ENCODE results near the gene OXSR1.

Gene OXSR1

DNA sequence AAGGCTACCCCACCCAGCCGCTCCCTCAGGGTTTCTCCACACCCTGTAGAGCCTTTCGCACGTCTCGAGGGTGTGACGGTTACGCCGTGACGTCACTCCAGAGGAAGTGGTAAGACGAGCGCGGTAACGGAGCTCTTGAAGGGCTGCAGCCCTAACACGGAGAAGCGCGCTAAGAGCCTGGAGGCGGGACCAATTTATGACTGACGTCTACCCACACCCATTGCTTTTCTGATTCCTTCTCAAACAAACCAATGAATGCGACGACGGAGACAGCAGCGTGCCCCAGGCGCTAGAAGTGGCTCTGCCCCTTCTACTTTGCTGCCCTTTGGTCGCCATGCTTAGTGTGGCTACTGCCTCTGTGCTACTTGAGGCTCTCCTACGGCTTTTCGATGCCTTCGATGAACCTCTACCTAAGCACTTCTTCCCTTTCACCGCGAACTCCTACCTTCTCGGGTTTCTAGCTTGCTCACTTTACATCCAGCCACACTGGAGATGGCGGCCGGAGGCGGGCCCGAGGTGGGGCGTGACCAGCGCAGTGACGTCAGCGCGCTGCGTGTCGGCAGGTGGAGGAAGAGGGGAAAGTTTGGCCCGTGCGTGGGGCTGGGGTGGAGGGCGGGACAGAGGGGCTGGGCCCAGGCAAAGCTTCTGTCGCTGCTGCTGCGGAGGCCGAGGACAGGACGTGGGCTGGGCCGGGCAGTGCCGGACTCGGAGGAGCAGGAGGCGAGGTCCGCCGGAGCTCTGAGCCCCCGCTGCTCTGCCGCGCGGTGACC lies at the start of gene OXSR1:
Gene OXSR1, plus strand, starts transcription at position 586 of the 770 bp plus-strand sequence. CDS start 340 bp downstream, outside the sequence.
- H3K4me3 ChIP-seq (replicated peaks; ENCODE audit: low read depth, low read length) = peak within 1 kb of the TSS; percentile 89
- H3K36me3 ChIP-seq (ENCODE audit: control insufficient read depth, insufficient read depth, low read length) = no peaks in the 10 kb centered on the region
- no peaks in the 10 kb centered on the region for H3K27me3 ChIP-seq (replicated peaks; ENCODE audit: control insufficient read depth, insufficient read depth, low read length)
- TF ChIP-seq, protein P1, sequence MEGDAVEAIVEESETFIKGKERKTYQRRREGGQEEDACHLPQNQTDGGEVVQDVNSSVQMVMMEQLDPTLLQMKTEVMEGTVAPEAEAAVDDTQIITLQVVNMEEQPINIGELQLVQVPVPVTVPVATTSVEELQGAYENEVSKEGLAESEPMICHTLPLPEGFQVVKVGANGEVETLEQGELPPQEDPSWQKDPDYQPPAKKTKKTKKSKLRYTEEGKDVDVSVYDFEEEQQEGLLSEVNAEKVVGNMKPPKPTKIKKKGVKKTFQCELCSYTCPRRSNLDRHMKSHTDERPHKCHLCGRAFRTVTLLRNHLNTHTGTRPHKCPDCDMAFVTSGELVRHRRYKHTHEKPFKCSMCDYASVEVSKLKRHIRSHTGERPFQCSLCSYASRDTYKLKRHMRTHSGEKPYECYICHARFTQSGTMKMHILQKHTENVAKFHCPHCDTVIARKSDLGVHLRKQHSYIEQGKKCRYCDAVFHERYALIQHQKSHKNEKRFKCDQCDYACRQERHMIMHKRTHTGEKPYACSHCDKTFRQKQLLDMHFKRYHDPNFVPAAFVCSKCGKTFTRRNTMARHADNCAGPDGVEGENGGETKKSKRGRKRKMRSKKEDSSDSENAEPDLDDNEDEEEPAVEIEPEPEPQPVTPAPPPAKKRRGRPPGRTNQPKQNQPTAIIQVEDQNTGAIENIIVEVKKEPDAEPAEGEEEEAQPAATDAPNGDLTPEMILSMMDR (IDR thresholded peaks at IDR 0.05; ENCODE audit: insufficient read depth, low read length, poor library complexity, severe bottlenecking) = no peak
- peak; percentile 97 for DNase-seq (ENCODE audit: extremely low read depth, insufficient read length)

DNA sequence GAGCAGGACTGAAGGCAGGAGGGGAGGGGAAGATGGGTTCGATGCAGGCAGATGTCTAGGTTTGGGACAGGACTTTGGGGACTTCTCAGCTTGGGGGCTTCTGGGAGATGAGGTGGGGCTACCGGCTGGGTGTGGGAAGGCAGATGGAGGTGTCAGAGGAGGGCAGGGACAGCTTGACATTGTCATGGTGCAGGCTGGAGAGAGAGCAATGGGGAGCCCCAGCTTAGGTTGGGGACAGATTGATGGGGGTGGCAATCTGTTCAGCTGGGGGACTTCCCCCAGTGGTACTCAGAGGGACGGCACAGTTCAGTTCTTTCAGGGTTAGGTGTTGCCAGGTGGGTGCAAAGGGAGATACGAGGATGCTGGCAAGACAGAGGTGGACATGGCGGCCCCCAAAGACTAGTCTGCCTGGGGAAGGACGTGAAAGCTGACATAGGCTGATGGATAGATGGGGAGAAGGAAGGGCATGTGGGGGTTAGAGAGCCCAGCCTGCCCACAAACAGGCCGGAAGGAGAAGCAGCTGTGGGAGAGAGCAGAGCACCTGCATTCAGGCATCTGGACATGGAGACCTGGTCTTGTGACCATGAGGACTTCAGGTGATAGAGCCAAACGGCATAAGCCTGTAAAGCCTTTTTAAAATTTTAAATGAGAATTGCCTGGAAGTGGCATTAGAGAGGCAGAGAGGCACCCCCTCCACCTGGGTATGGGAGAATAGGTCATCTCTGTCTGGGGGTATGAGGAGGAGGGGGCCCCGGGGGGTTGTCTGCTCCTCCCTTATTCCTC lies 49.5 kb upstream of the OXSR1 start:
- no peak for DNase-seq (ENCODE audit: extremely low read depth, insufficient read length)
- Histone ChIP-seq H3K27me3 (replicated peaks; ENCODE audit: control insufficient read depth, insufficient read depth, low read length) (no peaks in the 10 kb centered on the region; the same call in 1 of the 2 replicates), H3K36me3 (ENCODE audit: control insufficient read depth, insufficient read depth, low read length) (peaks cover 3% of the 10 kb centered on the region), H3K4me3 (replicated peaks; ENCODE audit: low read depth, low read length) (no peak overlapping the region)
- TF ChIP-seq, protein P1 (IDR thresholded peaks at IDR 0.05; ENCODE audit: insufficient read depth, low read length, poor library complexity, severe bottlenecking) = no peak

DNA sequence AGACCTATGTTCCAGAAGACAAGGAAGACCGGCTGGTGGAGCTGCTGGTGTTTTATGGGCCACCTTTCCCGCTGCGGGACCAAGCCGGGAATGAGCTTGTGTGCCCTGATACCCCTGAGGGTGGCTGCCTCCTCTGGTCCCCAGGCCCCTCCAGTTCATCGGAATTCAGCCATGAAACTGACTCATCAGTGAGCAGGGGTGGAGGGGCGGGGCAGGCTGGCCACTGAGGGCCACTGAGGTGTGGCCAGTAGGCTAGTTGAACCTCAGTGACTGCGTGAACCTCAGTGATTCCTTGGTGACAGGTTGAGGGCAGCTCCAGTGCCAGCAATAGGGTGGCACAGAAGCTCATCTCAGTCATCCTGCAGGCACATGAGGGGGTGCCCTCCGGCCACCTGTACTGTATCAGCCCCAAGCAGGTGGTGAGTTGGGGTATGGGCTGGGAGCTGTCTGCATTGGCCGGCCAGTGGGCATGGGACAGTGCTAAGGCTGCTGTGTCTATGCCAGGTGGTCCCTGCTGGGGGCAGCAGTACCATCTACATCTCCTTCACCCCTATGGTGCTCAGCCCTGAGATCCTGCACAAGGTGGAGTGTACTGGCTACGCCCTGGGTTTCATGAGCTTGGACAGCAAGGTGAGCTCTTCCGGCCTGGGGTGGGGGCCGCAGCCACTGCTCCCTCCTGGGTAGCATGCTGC lies 48.7 kb upstream of the OXSR1 start:
- no peak overlapping the region for H3K4me3 ChIP-seq (replicated peaks; ENCODE audit: low read depth, low read length)
- H3K36me3 ChIP-seq (ENCODE audit: control insufficient read depth, insufficient read depth, low read length) = peaks cover 11% of the 10 kb centered on the region
- H3K27me3 ChIP-seq (replicated peaks; ENCODE audit: control insufficient read depth, insufficient read depth, low read length) = no peaks in the 10 kb centered on the region; the same call in 1 of the 2 replicates
- DNase-seq (ENCODE audit: extremely low read depth, insufficient read length) = no peak
- TF ChIP-seq, protein P1 (IDR thresholded peaks at IDR 0.05; ENCODE audit: insufficient read depth, low read length, poor library complexity, severe bottlenecking) = no peak

DNA sequence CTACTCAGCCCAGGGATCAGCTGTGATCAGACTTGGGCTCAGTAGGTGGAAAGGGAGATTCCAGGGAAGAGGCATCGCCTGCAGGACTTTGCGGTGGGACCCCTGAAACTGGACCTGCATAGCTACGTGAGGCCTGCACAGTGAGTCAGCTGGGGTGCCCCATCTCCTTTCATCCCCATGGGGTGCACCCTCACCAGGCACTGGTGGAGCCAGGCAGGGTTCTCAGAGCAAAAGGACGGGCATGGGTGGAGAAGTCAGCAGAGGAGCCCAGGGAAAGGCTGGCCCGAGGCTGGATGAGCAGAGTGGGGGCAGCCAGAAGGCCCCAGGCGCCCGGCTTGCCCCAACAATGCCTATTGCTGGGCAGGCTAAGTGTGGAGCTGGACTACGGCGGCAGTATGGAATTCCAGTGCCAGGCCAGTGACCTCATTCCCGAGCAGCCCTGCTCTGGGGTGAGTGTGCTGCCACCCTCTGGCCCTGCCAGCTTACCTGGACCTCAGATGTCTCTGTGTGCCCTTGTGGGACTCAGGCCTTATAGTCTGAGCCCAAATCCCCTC lies 48.1 kb upstream of the OXSR1 start:
- TF ChIP-seq, protein P1 (IDR thresholded peaks at IDR 0.05; ENCODE audit: insufficient read depth, low read length, poor library complexity, severe bottlenecking) = no peak
- Histone ChIP-seq H3K4me3 (replicated peaks; ENCODE audit: low read depth, low read length) (no peak overlapping the region), H3K27me3 (replicated peaks; ENCODE audit: control insufficient read depth, insufficient read depth, low read length) (no peaks in the 10 kb centered on the region), H3K36me3 (ENCODE audit: control insufficient read depth, insufficient read depth, low read length) (peaks cover 15% of the 10 kb centered on the region)
- DNase-seq (ENCODE audit: extremely low read depth, insufficient read length) = no peak

DNA sequence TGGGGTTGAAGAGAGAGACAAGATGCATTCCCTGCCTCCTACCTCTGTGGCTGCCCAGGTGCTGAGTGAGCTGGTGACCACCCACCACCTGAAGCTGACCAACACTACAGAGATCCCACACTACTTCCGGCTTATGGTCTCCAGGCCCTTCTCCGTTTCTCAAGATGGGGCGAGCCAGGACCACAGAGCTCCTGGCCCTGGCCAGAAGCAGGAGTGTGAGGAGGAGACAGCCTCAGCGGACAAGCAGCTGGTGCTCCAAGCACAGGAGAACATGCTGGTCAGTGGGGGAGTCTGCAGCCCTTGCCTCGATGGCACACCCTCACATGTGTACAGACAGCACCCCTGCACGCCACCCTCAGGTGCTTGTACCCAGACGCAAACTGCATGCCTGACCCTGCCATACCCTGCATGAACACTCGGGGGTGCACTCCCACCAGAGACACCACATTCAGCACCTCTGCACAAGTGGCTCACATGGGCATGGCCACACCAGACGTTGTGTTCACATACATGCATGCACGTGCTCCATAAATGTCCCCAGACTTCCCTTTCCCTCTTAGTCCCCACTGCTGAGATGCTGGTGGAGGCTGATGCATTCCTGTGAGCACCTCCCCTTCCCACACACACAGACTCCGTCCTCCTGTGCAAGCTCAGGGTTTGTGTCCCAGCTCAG lies 47.5 kb upstream of the OXSR1 start:
- H3K36me3 ChIP-seq (ENCODE audit: control insufficient read depth, insufficient read depth, low read length) = peaks cover 17% of the 10 kb centered on the region
- no peak overlapping the region for H3K4me3 ChIP-seq (replicated peaks; ENCODE audit: low read depth, low read length)
- TF ChIP-seq, protein P1 (IDR thresholded peaks at IDR 0.05; ENCODE audit: insufficient read depth, low read length, poor library complexity, severe bottlenecking) = peak; percentile 86
- peak; percentile 58 for DNase-seq (ENCODE audit: extremely low read depth, insufficient read length)
- H3K27me3 ChIP-seq (replicated peaks; ENCODE audit: control insufficient read depth, insufficient read depth, low read length) = no peaks in the 10 kb centered on the region
